PFSK-1 (cell line): ENCODE measurements around the gene TULP1.

ENCODE experiments used
- FOXP2 ChIP-seq: optimal IDR thresholded peaks from 2 replicates; pipeline ENCODE3; 2011; ENCODE audit warnings: borderline replicate concordance, control low read depth, inconsistent platforms; ENCODE audit not compliant: insufficient read depth; ENCODE audit errors: extremely low read length, extremely low read depth
- POLR2AphosphoS5 ChIP-seq: IDR thresholded peaks from 2 replicates; pipeline ENCODE4 v1.6.1; 2012; ENCODE audit warnings: low read depth, mild to moderate bottlenecking, control low read depth, low read length, moderate library complexity
- REST ChIP-seq, 2 experiments: IDR thresholded peaks; 2 replicates each; pipeline versions ENCODE4 v1.6.1 to v1.8.0; 2011 to 2012; ENCODE audit warnings: low read depth in 2 of 2, low read length in 2 of 2, control low read depth in 1 of 2, inconsistent platforms in 1 of 2, mild to moderate bottlenecking in 1 of 2, moderate library complexity in 1 of 2; ENCODE audit not compliant: insufficient read depth in 1 of 2
- SIN3A ChIP-seq: IDR thresholded peaks from 2 replicates; pipeline ENCODE4 v1.6.1; 2012; ENCODE audit warnings: mild to moderate bottlenecking, low read length, moderate library complexity, borderline replicate concordance; ENCODE audit not compliant: insufficient read depth
- TAF1 ChIP-seq: IDR thresholded peaks from 2 replicates; pipeline ENCODE4 v1.6.1; 2012; ENCODE audit warnings: low read length, control low read depth, borderline replicate concordance; ENCODE audit not compliant: insufficient read depth

TULP1 gene

DNA sequence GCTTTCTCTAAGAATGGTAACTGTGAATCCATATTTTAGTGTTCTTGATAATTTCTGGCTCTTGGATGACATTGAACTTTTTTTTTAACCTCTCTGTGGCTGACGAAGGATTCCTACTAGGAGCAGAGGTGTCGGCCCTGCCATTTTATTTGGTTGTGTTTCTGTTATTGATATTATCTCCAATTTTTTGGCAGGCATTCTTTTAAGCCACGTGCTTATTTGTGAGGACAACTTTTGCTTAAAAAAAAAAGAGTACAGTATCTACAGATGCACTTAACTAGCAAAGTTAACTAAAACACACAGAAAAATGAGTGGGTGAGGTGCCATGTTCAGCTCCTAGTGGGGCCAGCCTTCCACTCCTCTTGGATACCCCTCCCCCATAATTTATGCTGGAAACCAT is 59.5 kb downstream of the TULP1 start:
- TF ChIP-seq SIN3A (no peak), TAF1 (no peak)

- TF ChIP-seq FOXP2 (peak; percentile 77), SIN3A (no peak), POLR2AphosphoS5 (peak; percentile 63), REST (IDR thresholded peaks at IDR 0.05; ENCODE audit: insufficient read depth in 1 of 2, low read depth in 2 of 2, low read length in 2 of 2) (no peak)
Measured at GRCh38 chr6:35452183-35453090, 60.3 kb downstream of the TULP1 start, which contains the start of gene FANCE. Gene FANCE (plus strand): TSS chr6:35452338. CDS start chr6:35452546, 208 bp downstream.

DNA sequence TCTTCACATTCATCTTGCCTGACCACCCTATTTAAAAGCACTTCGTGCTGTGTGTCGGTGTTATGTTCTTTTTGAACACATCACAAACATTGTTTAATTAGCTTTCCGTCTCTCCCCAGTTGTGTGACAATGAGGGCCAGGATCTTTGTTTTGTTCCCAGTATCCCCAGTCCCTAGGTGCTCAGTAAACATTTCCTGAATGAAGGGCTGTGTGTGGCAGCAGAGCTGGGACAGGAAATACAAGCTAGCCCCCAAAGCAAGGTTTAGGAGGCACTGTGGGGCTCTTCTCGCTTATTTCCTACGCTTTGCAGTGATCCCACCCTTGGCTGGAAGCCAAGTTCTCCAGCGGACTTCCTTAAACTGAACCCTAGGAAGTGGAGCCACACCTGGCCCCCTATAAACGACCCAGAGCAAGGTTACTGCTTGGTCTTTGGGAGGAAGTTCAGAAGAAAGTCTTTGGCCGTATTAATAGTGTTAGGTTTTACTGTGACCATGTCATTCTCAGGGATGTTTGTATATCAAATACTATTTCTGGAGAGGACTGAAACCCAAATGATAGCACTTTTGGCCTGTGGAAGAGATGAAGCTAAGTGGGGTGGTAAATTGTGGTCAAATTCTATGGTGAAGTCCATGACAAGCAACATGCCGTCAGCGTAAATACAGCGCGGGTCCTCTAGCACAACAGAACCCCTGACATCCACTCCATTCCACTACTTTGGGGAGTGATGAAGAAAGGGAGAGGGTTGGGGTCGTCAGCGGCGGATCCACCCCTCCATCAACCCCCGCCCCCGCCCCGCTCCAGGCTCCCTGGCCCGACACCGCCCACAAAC is 61.1 kb downstream of the TULP1 start:
- TF ChIP-seq TAF1 (no peak), SIN3A (no peak), REST (IDR thresholded peaks at IDR 0.05; ENCODE audit: insufficient read depth in 1 of 2, low read depth in 2 of 2, low read length in 2 of 2) (no peak), FOXP2 (no peak), POLR2AphosphoS5 (no peak)

DNA sequence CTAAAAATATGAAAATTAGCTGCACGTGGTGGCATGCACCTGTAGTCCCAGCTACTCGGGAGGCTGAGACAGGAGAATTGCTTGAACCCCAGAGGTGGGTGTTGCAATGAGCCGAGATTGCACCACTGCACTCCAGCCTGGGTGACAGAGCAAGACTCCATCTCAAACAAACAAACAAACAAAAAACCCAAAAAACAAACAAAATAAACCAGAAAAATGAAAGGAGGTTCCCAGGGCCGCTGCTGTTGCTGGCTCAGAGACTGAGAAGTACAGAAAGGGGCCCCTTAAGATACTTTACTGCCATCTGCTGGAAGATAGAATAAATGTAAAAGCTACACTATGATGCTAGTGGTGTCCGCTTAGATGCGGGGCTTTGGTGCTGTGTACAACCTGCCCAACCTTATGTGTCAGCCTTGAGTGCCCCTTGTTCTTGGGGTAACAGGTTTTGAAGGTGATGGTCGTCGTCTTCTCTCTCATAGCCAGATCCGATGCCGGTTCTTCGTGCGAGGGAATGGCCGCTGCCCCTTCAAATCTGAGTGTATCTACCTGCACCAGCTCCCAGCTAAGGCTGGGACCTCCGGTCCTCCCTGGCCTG is 63.3 kb downstream of the TULP1 start:
- TF ChIP-seq FOXP2 = no peak
- no peak for TF ChIP-seq TAF1
- no peak for TF ChIP-seq REST (IDR thresholded peaks at IDR 0.05; ENCODE audit: insufficient read depth in 1 of 2, low read depth in 2 of 2, low read length in 2 of 2)
- no peak for TF ChIP-seq SIN3A
- no peak for TF ChIP-seq POLR2AphosphoS5

DNA sequence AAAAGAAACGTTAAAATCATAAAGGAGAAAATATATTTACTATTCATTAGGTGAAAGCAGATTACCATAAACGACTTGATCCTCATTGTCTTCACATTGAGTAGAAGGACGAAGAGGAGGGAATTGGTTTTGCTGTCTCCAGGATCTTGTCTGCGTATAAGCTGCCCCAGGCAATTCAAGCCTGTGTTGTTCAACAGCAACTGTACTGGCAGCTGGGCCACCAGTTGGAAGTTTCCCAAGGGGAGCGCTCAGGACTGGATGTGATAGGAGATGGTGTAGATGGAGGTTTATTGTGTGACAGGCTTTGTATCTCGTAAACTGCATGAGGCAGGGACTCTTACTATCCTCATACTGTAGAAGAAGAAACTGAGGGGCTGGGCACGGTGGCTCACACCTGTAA is 64.5 kb downstream of the TULP1 start:
- no peak for TF ChIP-seq REST (IDR thresholded peaks at IDR 0.05; ENCODE audit: insufficient read depth in 1 of 2, low read depth in 2 of 2, low read length in 2 of 2)
- no peak for TF ChIP-seq POLR2AphosphoS5
- TF ChIP-seq TAF1 = no peak
- TF ChIP-seq FOXP2 = no peak
- TF ChIP-seq SIN3A = no peak
